IMR-90 (cell line): ENCODE measurements around the gene ECE2. TPM values are rescaled to one million over a fixed set of nuclear protein-coding genes. Genes with fewer than 3 reads are reported as not detected.

Source experiments
- ATAC-seq: fragments of 200-7000 bp; cut with Tn5 transposase; 2 replicates; pipeline ENCODE4 v1.9.1; 2020; ENCODE audit warnings: low read depth, mild to moderate bottlenecking, moderate library complexity
- BruUV-seq: library from RNA; stranded (reverse); fragments of 400-500 nt; replicated peaks from 2 replicates; lab custom pipeline; 2021; lab: Mats Ljungman, UMichigan
- CTCF ChIA-PET: fragments of 300-600 bp; formaldehyde crosslinking; extraction: SDS; loops from one replicate; lab custom pipeline; 2021; ENCODE audit warnings: antibody characterized with exemption; lab: Yijun Ruan, JAX
- POLR2A ChIA-PET: fragments of 300-600 bp; sonication (Branson Sonifier 250); formaldehyde crosslinking; loops from one replicate; lab custom pipeline; 2022; ENCODE audit warnings: antibody characterized with exemption; ENCODE audit not compliant: unreplicated experiment; lab: Charles Lee
- DNase-seq: peaks from one replicate; pipeline ENCODE4 v3.0.0; 2013
- H2AFZ ChIP-seq: replicated peaks from 2 replicates; pipeline ENCODE3; 2013; ENCODE audit warnings: low read length, mild to moderate bottlenecking; ENCODE audit not compliant: poor library complexity
- H2AK5ac ChIP-seq: 2 replicates; pipeline ENCODE4 v1.6.1; 2013; ENCODE audit warnings: low read depth, low read length, inconsistent platforms
- H2AK9ac ChIP-seq: replicated peaks from 2 replicates; pipeline ENCODE3; 2013; ENCODE audit warnings: mild to moderate bottlenecking, low read depth, low read length, moderate library complexity; ENCODE audit not compliant: poor library complexity
- H2BK120ac ChIP-seq: 2 replicates; pipeline ENCODE4 v1.6.1; 2013; ENCODE audit warnings: low read depth, low read length, inconsistent platforms
- H2BK15ac ChIP-seq: 3 replicates; pipeline ENCODE4 v1.6.1; 2013; ENCODE audit warnings: low read depth, low read length, inconsistent platforms
- H2BK20ac ChIP-seq: 2 replicates; pipeline ENCODE4 v1.6.1; 2013; ENCODE audit warnings: low read depth, mild to moderate bottlenecking, inconsistent platforms, low read length, moderate library complexity
- H2BK5ac ChIP-seq: 2 replicates; pipeline ENCODE4 v1.6.1; 2013; ENCODE audit warnings: mild to moderate bottlenecking, low read depth, low read length, inconsistent platforms; ENCODE audit not compliant: poor library complexity, severe bottlenecking
- H3K14ac ChIP-seq: replicated peaks from 2 replicates; pipeline ENCODE4 v1.6.1; 2013; ENCODE audit warnings: low read depth, low read length, inconsistent platforms
- H3K18ac ChIP-seq: 2 replicates; pipeline ENCODE4 v1.6.1; 2013; ENCODE audit warnings: low read depth, low read length, control low read depth
- H3K23ac ChIP-seq: 2 replicates; pipeline ENCODE4 v1.6.1; 2013; ENCODE audit warnings: low read depth, low read length, inconsistent platforms
- H3K27ac ChIP-seq: 2 replicates; pipeline ENCODE4 v1.5.1; 2013; ENCODE audit warnings: mild to moderate bottlenecking, control low read depth, low read length; ENCODE audit not compliant: insufficient read depth
- H3K27me3 ChIP-seq: 2 replicates; pipeline ENCODE4 v1.6.1; 2013; ENCODE audit warnings: low read length; ENCODE audit not compliant: control insufficient read depth, insufficient read depth
- H3K36me3 ChIP-seq: 2 replicates; pipeline ENCODE4 v1.6.1; 2013; ENCODE audit warnings: low read length, mixed read lengths; ENCODE audit not compliant: control insufficient read depth, insufficient read depth
- H3K4ac ChIP-seq: 2 replicates; pipeline ENCODE4 v1.6.1; 2013; ENCODE audit warnings: low read depth, low read length, inconsistent platforms
- H3K4me1 ChIP-seq: 2 replicates; pipeline ENCODE4 v1.6.1; 2013; ENCODE audit warnings: low read length, mixed read lengths; ENCODE audit not compliant: control insufficient read depth, insufficient read depth
- H3K4me2 ChIP-seq: 2 replicates; pipeline ENCODE4 v1.6.1; 2013; ENCODE audit warnings: low read depth, mild to moderate bottlenecking, control low read depth, low read length, moderate library complexity
- H3K4me3 ChIP-seq: 2 replicates; pipeline ENCODE4 v1.5.1; 2013; ENCODE audit warnings: low read depth, mild to moderate bottlenecking, control low read depth, low read length, moderate library complexity; ENCODE audit not compliant: insufficient read depth
- H3K56ac ChIP-seq: 2 replicates; pipeline ENCODE4 v1.6.1; 2013; ENCODE audit warnings: low read length, inconsistent platforms; ENCODE audit not compliant: insufficient read depth; ENCODE audit errors: extremely low read depth
- H3K79me1 ChIP-seq, 2 experiments: 2 replicates each; pipeline ENCODE4 v1.6.1; 2013; ENCODE audit warnings: low read length in 2 of 2, inconsistent platforms in 1 of 2, low read depth in 1 of 2
- H3K9ac ChIP-seq: 2 replicates; pipeline ENCODE4 v1.6.1; 2013; ENCODE audit warnings: low read depth, low read length, control low read depth
- H3K9me1 ChIP-seq: 2 replicates; pipeline ENCODE4 v1.6.1; 2013; ENCODE audit warnings: low read length, inconsistent platforms; ENCODE audit not compliant: insufficient read depth
- H3K9me3 ChIP-seq: 2 replicates; pipeline ENCODE4 v1.6.1; 2013; ENCODE audit warnings: low read length; ENCODE audit not compliant: control insufficient read depth, insufficient read depth
- H4K20me1 ChIP-seq: 2 replicates; pipeline ENCODE4 v1.6.1; 2013; ENCODE audit warnings: low read length, inconsistent platforms; ENCODE audit not compliant: insufficient read depth
- H4K5ac ChIP-seq: 2 replicates; pipeline ENCODE4 v1.6.1; 2013; ENCODE audit warnings: mild to moderate bottlenecking, low read depth, low read length, control low read depth
- H4K8ac ChIP-seq, 2 experiments: 2 replicates each; pipeline ENCODE4 v1.6.1; 2013; ENCODE audit warnings: low read depth in 2 of 2, low read length in 2 of 2, control low read depth in 1 of 2, inconsistent platforms in 1 of 2
- H4K91ac ChIP-seq: 2 replicates; pipeline ENCODE4 v1.6.1; 2013; ENCODE audit warnings: low read depth, low read length, inconsistent platforms; ENCODE audit not compliant: insufficient read depth
- CHD1 ChIP-seq: IDR thresholded peaks from 2 replicates; pipeline ENCODE4 v1.6.1; 2012; ENCODE audit warnings: low read depth, low read length, improper control_type of control experiment
- CTCF ChIP-seq: conservative IDR thresholded peaks from 2 replicates; pipeline ENCODE4 v1.5.1; 2012; ENCODE audit warnings: mild to moderate bottlenecking, low read depth, low read length, improper control_type of control experiment
- ELK1 ChIP-seq: fragments of 150-350 bp; IDR thresholded peaks from 2 replicates; pipeline ENCODE4 v1.6.1; 2016; ENCODE audit warnings: low read depth, mild to moderate bottlenecking, low read length, moderate library complexity, borderline replicate concordance
- MAFK ChIP-seq: IDR thresholded peaks from 2 replicates; pipeline ENCODE4 v1.6.1; 2012; ENCODE audit warnings: low read depth, low read length, improper control_type of control experiment
- MAZ ChIP-seq: IDR thresholded peaks from 2 replicates; pipeline ENCODE4 v1.6.1; 2012; ENCODE audit warnings: low read depth, mild to moderate bottlenecking, low read length, improper control_type of control experiment, moderate library complexity, borderline replicate concordance
- RAD21 ChIP-seq: IDR thresholded peaks from 2 replicates; pipeline ENCODE4 v1.6.1; 2012; ENCODE audit warnings: low read length, improper control_type of control experiment
- RCOR1 ChIP-seq: IDR thresholded peaks from 2 replicates; pipeline ENCODE4 v1.6.1; 2012; ENCODE audit warnings: mild to moderate bottlenecking, low read length, improper control_type of control experiment; ENCODE audit not compliant: insufficient replicate concordance
- SMC3 ChIP-seq: fragments of 150-350 bp; IDR thresholded peaks from 2 replicates; pipeline ENCODE4 v1.6.1; 2016; ENCODE audit warnings: low read depth, mild to moderate bottlenecking, antibody characterized with exemption, low read length, moderate library complexity
- WGBS, 2 experiments: methylation state at CpG; one replicate each; pipeline versions ENCODE4 v1.1.5 to v1.1.7; 2013; ENCODE audit warnings: missing lambda C conversion rate in 2 of 2; ENCODE audit not compliant: insufficient read length in 1 of 2; ENCODE audit errors: extremely low coverage in 2 of 2; 5-methylcytosine and 5-hydroxymethylcytosine counted together
- dilution Hi-C: fragments of 300-500 bp; cut with HindIII; formaldehyde crosslinking; loops from one replicate; pipeline ENCODE4 v1.14.3; 2018; ENCODE audit warnings: low sequenced_read_pairs; ENCODE audit not compliant: unreplicated experiment
- in situ Hi-C: fragments of 300-500 bp; cut with MboI; formaldehyde crosslinking; loops from 3 replicates; pipeline ENCODE4 v1.14.3; 2019; ENCODE audit warnings: low sequenced_read_pairs, inconsistent platforms, mixed read lengths
- intact Hi-C: fragments of 100-400 bp; cut with micrococcal nuclease; formaldehyde crosslinking; loops from 2 replicates; pipeline ENCODE4 v1.10.0; 2022
- polyA plus RNA-seq, 3 experiments: library from polyadenylated mRNA; depleted of rRNA; stranded (reverse); fragments of >200 nt; gene quantifications; 2 replicates each; pipeline ENCODE4 v1.2.3, GENCODE V29; 2012; ENCODE audit warnings: low replicate concordance in 1 of 3
- total RNA-seq: library from RNA; depleted of rRNA; stranded (reverse); fragments of >200 nt; gene quantifications from 2 replicates; pipeline ENCODE4 v1.2.3, GENCODE V29; 2012

Gene ECE2
- total and polyA plus RNA-seq, 2 of the 4 experiments (the other 2 are of a cell fraction), result not detected

GRCh38 chr3:184259878-184260723 lies 15.7 kb upstream of the ECE2 start (continued):
- TF ChIP-seq SMC3, result no peak
- no peak for TF ChIP-seq RCOR1

GRCh38 chr3:184260724-184261269 lies 15.0 kb upstream of the ECE2 start:
- POLR2A ChIA-PET, result no interaction called here
- in situ Hi-C loops, result loop anchor here (25.0 kb wide), 1 partner anchor 798 kb away; no protein-coding TSS in a partner anchor
- 3% methylated on average over 27 of the region's 49 CpGs; no CpG with 5 or more reads in 1 of the 2 experiments for WGBS, 2 experiments

More at GRCh38 chr3:184260724-184261269, 15.0 kb upstream of the ECE2 start:
- Histone ChIP-seq H3K23ac (peak overlapping the region; percentile 82; the same call in 1 of the 2 replicates), H3K9ac (no peak overlapping the region), H4K20me1 (peaks cover 8% of the 10 kb centered on the region), H3K27me3 (peaks cover 37% of the 10 kb centered on the region), H3K27ac (no peak overlapping the region; the same call in 1 of the 2 replicates), H3K79me1 (no peaks in the 10 kb centered on the region), H4K91ac (no peak overlapping the region), H3K4me2 (peak overlapping the region; percentile 72), H2BK120ac (no peak overlapping the region), H3K14ac (no peak overlapping the region), H3K9me1 (no peaks in the 10 kb centered on the region), H2BK20ac (no peak overlapping the region), H2AFZ (peak overlapping the region; percentile 84), H3K4ac (no peak overlapping the region), H3K18ac (no peak overlapping the region), H2BK15ac (no peak overlapping the region), H3K4me3 (peak overlapping the region; percentile 55), H2AK9ac (no peak overlapping the region), H4K5ac (no peak overlapping the region), H3K56ac (no peak overlapping the region), H3K36me3 (0 out of 2 replicates have a peak, but pooled peaks cover 2% of the 10 kb centered on the region), H3K9me3 (no peaks in the 10 kb centered on the region), H4K8ac (no peak overlapping the region), H2AK5ac (no peak overlapping the region), H2BK5ac (no peak overlapping the region), H3K4me1 (peaks cover 2% of the 10 kb centered on the region; the same call in 1 of the 2 replicates)
- CTCF ChIA-PET, result interaction anchor here (1.1 kb wide), 1 partner anchor 365 kb away, joined by 3 read pairs; no protein-coding TSS in a partner anchor
- TF ChIP-seq ELK1 (no peak), MAZ (no peak), MAFK (no peak), RAD21 (no peak), CTCF (no peak), CHD1 (no peak), SMC3 (no peak)
- no TSS peak for BruUV-seq
- intact Hi-C loops (no loop called here), dilution Hi-C loops (no loop called here)
- DNase-seq, result no peak
- peak; percentile 2; the same call in 1 of the 2 replicates for ATAC-seq
